ENCODE data around the gene MN1.

- TF ChIP-seq TCF4 (CRISPR knock-in tag; IDR thresholded peaks at IDR 0.05; ENCODE audit: borderline replicate concordance) (no peak), ZNF565 (CRISPR knock-in tag; conservative IDR thresholded peaks at IDR 0.05; ENCODE audit: low read depth) (no peak), GLIS3 (CRISPR knock-in tag; IDR thresholded peaks at IDR 0.05) (no peak)
- TF ChIP-seq, protein P1, sequence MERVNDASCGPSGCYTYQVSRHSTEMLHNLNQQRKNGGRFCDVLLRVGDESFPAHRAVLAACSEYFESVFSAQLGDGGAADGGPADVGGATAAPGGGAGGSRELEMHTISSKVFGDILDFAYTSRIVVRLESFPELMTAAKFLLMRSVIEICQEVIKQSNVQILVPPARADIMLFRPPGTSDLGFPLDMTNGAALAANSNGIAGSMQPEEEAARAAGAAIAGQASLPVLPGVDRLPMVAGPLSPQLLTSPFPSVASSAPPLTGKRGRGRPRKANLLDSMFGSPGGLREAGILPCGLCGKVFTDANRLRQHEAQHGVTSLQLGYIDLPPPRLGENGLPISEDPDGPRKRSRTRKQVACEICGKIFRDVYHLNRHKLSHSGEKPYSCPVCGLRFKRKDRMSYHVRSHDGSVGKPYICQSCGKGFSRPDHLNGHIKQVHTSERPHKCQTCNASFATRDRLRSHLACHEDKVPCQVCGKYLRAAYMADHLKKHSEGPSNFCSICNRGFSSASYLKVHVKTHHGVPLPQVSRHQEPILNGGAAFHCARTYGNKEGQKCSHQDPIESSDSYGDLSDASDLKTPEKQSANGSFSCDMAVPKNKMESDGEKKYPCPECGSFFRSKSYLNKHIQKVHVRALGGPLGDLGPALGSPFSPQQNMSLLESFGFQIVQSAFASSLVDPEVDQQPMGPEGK (CRISPR knock-in tag; IDR thresholded peaks at IDR 0.05; ENCODE audit: borderline replicate concordance) = no peak
Observed at GRCh38 chr22:27801202-27801615, 347 bp downstream of the MN1 start.

Data from SK-N-SH treated with all-trans-retinoic acid at 6 μM for 48 hours (cell line).